Measurements from ENCODE around the gene RARA.

GRCh38 chr17:40310882-40311391, 2.0 kb downstream of the RARA start:
- no peak for TF ChIP-seq CTCF (IDR thresholded peaks at IDR 0.05)
- TF ChIP-seq POLR2A (IDR thresholded peaks at IDR 0.05) = no peak

Data from right lobe of liver (tissue), 4 donors.